HCT116 (cell line): ENCODE data around the gene ATN1.

Experiments used
- CEBPB ChIP-seq: IDR thresholded peaks from 2 replicates; pipeline ENCODE4 v1.6.1; 2012; ENCODE audit warnings: low read depth
- CTCF ChIP-seq, 3 experiments: fragments of 200-600 bp in 1 of 3; sonication (generic) in 1 of 3; IDR thresholded peaks in 2 of 3; conservative IDR thresholded peaks in 1 of 3; 2 replicates each; pipeline ENCODE4 v1.5.1; 2012 to 2017; ENCODE audit warnings: low read depth in 2 of 3, low read length in 2 of 3, antibody characterized with exemption in 1 of 3, borderline replicate concordance in 1 of 3, control low read depth in 1 of 3, mild to moderate bottlenecking in 1 of 3, mixed read lengths in 1 of 3, mixed run types in 1 of 3, moderate library complexity in 1 of 3; ENCODE audit not compliant: insufficient read depth in 1 of 3
- FOSL1 ChIP-seq: IDR thresholded peaks from 2 replicates; pipeline ENCODE4 v1.6.1; 2012; ENCODE audit warnings: low read depth
- MAX ChIP-seq: IDR thresholded peaks from 2 replicates; pipeline ENCODE4 v1.6.1; 2012
- POLR2A ChIP-seq: IDR thresholded peaks from 2 replicates; pipeline ENCODE4 v1.7.0; 2011; ENCODE audit warnings: borderline replicate concordance; ENCODE audit not compliant: insufficient read depth, insufficient read length; ENCODE audit errors: extremely low read depth
- POLR2AphosphoS5 ChIP-seq: IDR thresholded peaks from 2 replicates; pipeline ENCODE4 v1.6.1; 2011; ENCODE audit warnings: mild to moderate bottlenecking, low read depth, low read length, moderate library complexity
- RAD21 ChIP-seq: IDR thresholded peaks from 2 replicates; pipeline ENCODE4 v1.6.1; 2012; ENCODE audit warnings: low read depth, mild to moderate bottlenecking
- SIN3A ChIP-seq: IDR thresholded peaks from 2 replicates; pipeline ENCODE4 v1.6.1; 2012; ENCODE audit warnings: low read depth
- SP1 ChIP-seq: IDR thresholded peaks from 2 replicates; pipeline ENCODE4 v1.6.1; 2012; ENCODE audit warnings: low read depth
- SRF ChIP-seq: IDR thresholded peaks from 2 replicates; pipeline ENCODE4 v1.6.1; 2012; ENCODE audit warnings: low read depth
- ZNF274 ChIP-seq: fragments of 200-500 bp; sonication (Bioruptor generic); IDR thresholded peaks from 2 replicates; pipeline ENCODE4 v1.6.1; 2014; ENCODE audit warnings: mild to moderate bottlenecking, low read depth, low read length, inconsistent platforms

- TF ChIP-seq POLR2AphosphoS5: no peak
- no peak for TF ChIP-seq SRF
- no peak for TF ChIP-seq SP1
- TF ChIP-seq POLR2A: no peak
- no peak for TF ChIP-seq CTCF (IDR thresholded peaks at IDR 0.05 in 2 of 3, conservative IDR thresholded peaks at IDR 0.05 in 1 of 3; ENCODE audit: borderline replicate concordance in 1 of 3, insufficient read depth in 1 of 3, low read depth in 2 of 3, low read length in 2 of 3)
- no peak for TF ChIP-seq MAX
- no peak for TF ChIP-seq FOSL1
- TF ChIP-seq SIN3A: no peak
- no peak for TF ChIP-seq RAD21
- TF ChIP-seq ZNF274: no peak
- TF ChIP-seq CEBPB: no peak
Observed at GRCh38 chr12:6975297-6976032, 47.7 kb downstream of the ATN1 start.
